A673 (cell line): ENCODE data around the gene PHACTR3. TPM values are rescaled to one million over a fixed set of nuclear protein-coding genes. Genes with fewer than 3 reads are reported as not detected.

Experiments
- BruUV-seq: library from RNA; stranded (reverse); fragments of 400-500 nt; replicated peaks from 2 replicates; lab custom pipeline; 2021; lab: Mats Ljungman, UMichigan
- CTCF ChIA-PET: fragments of 300-600 bp; sonication (Branson Sonifier 250); formaldehyde crosslinking; loops from one replicate; lab custom pipeline; 2022; ENCODE audit warnings: antibody characterized with exemption; lab: Charles Lee
- POLR2A ChIA-PET: fragments of 300-600 bp; sonication (Branson Sonifier 250); formaldehyde crosslinking; loops from one replicate; lab custom pipeline; 2022; ENCODE audit warnings: antibody characterized with exemption; ENCODE audit not compliant: low non-redundant PET; lab: Charles Lee
- DNase-seq: peaks from one replicate; pipeline ENCODE4 v3.0.0-alpha.2; 2015; ENCODE audit warnings: low spot score
- H3K27ac ChIP-seq: fragments of 200-600 bp; sonication (generic); 2 replicates; pipeline ENCODE4 v1.5.1; 2016; ENCODE audit warnings: mixed run types, low read depth, mild to moderate bottlenecking, mixed read lengths, antibody characterized with exemption, low read length; ENCODE audit not compliant: poor library complexity, severe bottlenecking
- H3K27me3 ChIP-seq: fragments of 200-600 bp; sonication (generic); replicated peaks from 2 replicates; pipeline ENCODE4 v1.6.1; 2017; ENCODE audit warnings: mixed run types, low read depth, mild to moderate bottlenecking, mixed read lengths, antibody characterized with exemption, low read length; ENCODE audit not compliant: insufficient read depth, poor library complexity
- H3K36me3 ChIP-seq: fragments of 200-600 bp; sonication (generic); 2 replicates; pipeline ENCODE4 v1.6.1; 2016; ENCODE audit warnings: mixed run types, mild to moderate bottlenecking, mixed read lengths, antibody characterized with exemption, low read length; ENCODE audit not compliant: insufficient read depth, poor library complexity, severe bottlenecking
- H3K4me1 ChIP-seq: fragments of 200-600 bp; sonication (generic); 2 replicates; pipeline ENCODE4 v1.6.1; 2017; ENCODE audit warnings: mixed run types, mild to moderate bottlenecking, mixed read lengths, antibody characterized with exemption, low read length; ENCODE audit not compliant: insufficient read depth, poor library complexity, severe bottlenecking
- H3K4me3 ChIP-seq: fragments of 200-600 bp; sonication (generic); 2 replicates; pipeline ENCODE4 v1.5.1; 2016; ENCODE audit warnings: low read depth, mixed run types, mild to moderate bottlenecking, mixed read lengths, low read length; ENCODE audit not compliant: poor library complexity, severe bottlenecking
- H3K9me3 ChIP-seq: fragments of 200-600 bp; sonication (generic); 2 replicates; pipeline ENCODE4 v1.6.1; 2016; ENCODE audit warnings: mixed run types, low read depth, mild to moderate bottlenecking, mixed read lengths, antibody characterized with exemption, low read length; ENCODE audit not compliant: poor library complexity, severe bottlenecking
- CTCF ChIP-seq: fragments of 300-800, 200-600 bp; sonication (generic); conservative IDR thresholded peaks from 2 replicates; pipeline ENCODE4 v1.5.1; 2017; ENCODE audit warnings: low read depth, mild to moderate bottlenecking, antibody characterized with exemption, low read length, moderate library complexity, mixed read lengths
- EZH2 ChIP-seq: fragments of 200-600 bp; sonication (generic); IDR thresholded peaks from 2 replicates; pipeline ENCODE4 v1.6.1; 2017; ENCODE audit warnings: borderline replicate concordance, low read depth, mild to moderate bottlenecking, mixed read lengths, antibody characterized with exemption, low read length; ENCODE audit not compliant: poor library complexity, severe bottlenecking
- intact Hi-C: fragments of 100-400 bp; cut with micrococcal nuclease; formaldehyde crosslinking; loops from one replicate; pipeline ENCODE4 v1.10.0; 2022; ENCODE audit not compliant: unreplicated experiment
- total RNA-seq: library from RNA; stranded (reverse); gene quantifications from 2 replicates; pipeline ENCODE4 v1.2.3, GENCODE V29; 2021

PHACTR3 gene
- total RNA-seq, 1 experiment from 2014 or later: 0.17 TPM

GRCh38 chr20:59568509-59569024 lies 35.8 kb upstream of the PHACTR3 start:
- ChIA-PET POLR2A (no interaction called here), CTCF (no interaction called here)
- Histone ChIP-seq H3K27me3 (peaks cover 45% of the 10 kb centered on the region), H3K27ac (no peak overlapping the region), H3K36me3 (no peaks in the 10 kb centered on the region), H3K9me3 (no peaks in the 10 kb centered on the region), H3K4me3 (no peak overlapping the region), H3K4me1 (peaks cover 8% of the 10 kb centered on the region)
- BruUV-seq: no TSS peak
- TF ChIP-seq EZH2: no peak
- TF ChIP-seq CTCF: no peak
- intact Hi-C loops: no loop called here
- DNase-seq: no peak

- Histone ChIP-seq H3K27me3 (peaks cover 45% of the 10 kb centered on the region), H3K4me3 (no peak overlapping the region), H3K4me1 (peaks cover 8% of the 10 kb centered on the region), H3K9me3 (no peaks in the 10 kb centered on the region), H3K27ac (no peak overlapping the region), H3K36me3 (no peaks in the 10 kb centered on the region)
- TF ChIP-seq EZH2: no peak
- no peak for TF ChIP-seq CTCF
- CTCF ChIA-PET: no interaction called here
- BruUV-seq: no TSS peak
- POLR2A ChIA-PET: no interaction called here
- intact Hi-C loops: no loop called here
- DNase-seq: no peak
Measured at GRCh38 chr20:59569305-59569704, 35.0 kb upstream of the PHACTR3 start.

GRCh38 chr20:59571151-59571550 lies 33.2 kb upstream of the PHACTR3 start:
- POLR2A ChIA-PET: no interaction called here
- no TSS peak for BruUV-seq
- peaks cover 42% of the 10 kb centered on the region for H3K27me3 ChIP-seq

More at GRCh38 chr20:59571151-59571550, 33.2 kb upstream of the PHACTR3 start:
- no peak for DNase-seq
- H3K4me1 ChIP-seq: peaks cover 8% of the 10 kb centered on the region
- H3K4me3 ChIP-seq: no peak overlapping the region
- TF ChIP-seq EZH2: no peak
- TF ChIP-seq CTCF: no peak
- H3K9me3 ChIP-seq: no peaks in the 10 kb centered on the region
- intact Hi-C loops: loop anchor here (1.0 kb wide), 2 partner anchors 43 to 180 kb away; no protein-coding TSS in a partner anchor
- H3K36me3 ChIP-seq: no peaks in the 10 kb centered on the region
- H3K27ac ChIP-seq: no peak overlapping the region
- CTCF ChIA-PET: interaction anchor here (0.7 to 1.2 kb wide), 5 partner anchors 9 to 182 kb away, joined by 3 to 4 read pairs (median 3); no protein-coding TSS in a partner anchor
